HepG2 (cell line): ENCODE results near the gene POLR2F. TPM values are rescaled to one million over a fixed set of nuclear protein-coding genes. Genes with fewer than 3 reads are reported as not detected.

Experiments
- ATF6 ChIP-seq: sonication (generic); formaldehyde crosslinking; conservative IDR thresholded peaks from 2 replicates; pipeline ENCODE4 v1.4.0; 2020; ENCODE audit warnings: missing genetic modification reagents
- CBFB ChIP-seq: sonication (generic); formaldehyde crosslinking; IDR thresholded peaks from 2 replicates; pipeline ENCODE4 v1.4.0; 2020; ENCODE audit warnings: missing genetic modification reagents
- CBX5 ChIP-seq: sonication (generic); formaldehyde crosslinking; IDR thresholded peaks from 2 replicates; pipeline ENCODE4 v1.4.0; 2020; ENCODE audit warnings: missing genetic modification reagents, borderline replicate concordance
- DBP ChIP-seq: sonication (generic); formaldehyde crosslinking; IDR thresholded peaks from 2 replicates; pipeline ENCODE4 v1.4.0; 2020; ENCODE audit warnings: missing genetic modification reagents; ENCODE audit errors: not compliant biosample characterization
- FOXO1 ChIP-seq: sonication (generic); formaldehyde crosslinking; IDR thresholded peaks from 2 replicates; pipeline ENCODE4 v1.4.0; 2020; ENCODE audit warnings: missing genetic modification reagents
- HCFC1 ChIP-seq: fragments of 150-350 bp; IDR thresholded peaks from 2 replicates; pipeline ENCODE4 v1.6.1; 2014; ENCODE audit warnings: low read depth, low read length
- KDM6A ChIP-seq: IDR thresholded peaks from 2 replicates; pipeline ENCODE4 v1.6.1; 2016; ENCODE audit warnings: low read depth
- MIER3 ChIP-seq: IDR thresholded peaks from 2 replicates; pipeline ENCODE4 v1.6.1; 2016; ENCODE audit warnings: missing compliant biosample characterization, borderline replicate concordance
- NFIB ChIP-seq: sonication (generic); formaldehyde crosslinking; IDR thresholded peaks from 2 replicates; pipeline ENCODE4 v1.9.0; 2021; ENCODE audit warnings: missing genetic modification reagents, mild to moderate bottlenecking, borderline replicate concordance
- NR2C2 ChIP-seq: sonication (generic); formaldehyde crosslinking; IDR thresholded peaks from 2 replicates; pipeline ENCODE4 v1.4.0; 2020; ENCODE audit warnings: missing genetic modification reagents, mild to moderate bottlenecking, moderate library complexity, borderline replicate concordance
- SIN3A ChIP-seq: IDR thresholded peaks from 2 replicates; pipeline ENCODE4 v1.6.1; 2011; ENCODE audit warnings: low read depth, mild to moderate bottlenecking, control low read depth, low read length, borderline replicate concordance
- SRSF4 ChIP-seq: fragments of 200-400 bp; formaldehyde crosslinking; IDR thresholded peaks from one replicate; pipeline ENCODE4 v1.6.1; 2018; ENCODE audit warnings: mild to moderate bottlenecking, low read depth, low read length, moderate library complexity; ENCODE audit not compliant: poor library complexity, severe bottlenecking
- THAP11 ChIP-seq: IDR thresholded peaks from 2 replicates; pipeline ENCODE4 v1.6.1; 2016; ENCODE audit warnings: missing biosample characterization, missing genetic modification reagents
- U2AF2 ChIP-seq: fragments of 200-400 bp; formaldehyde crosslinking; IDR thresholded peaks from 2 replicates; pipeline ENCODE4 v1.6.1; 2017; ENCODE audit warnings: low read depth, mild to moderate bottlenecking, low read length
- ZFP36L2 ChIP-seq: sonication (generic); formaldehyde crosslinking; IDR thresholded peaks from 2 replicates; pipeline ENCODE4 v1.4.0; 2020; ENCODE audit warnings: missing genetic modification reagents
- ZFP91 ChIP-seq: sonication (generic); formaldehyde crosslinking; IDR thresholded peaks from 2 replicates; pipeline ENCODE4 v1.9.0; 2022; ENCODE audit warnings: missing genetic modification reagents, mild to moderate bottlenecking, borderline replicate concordance
- ZFX ChIP-seq: sonication (generic); formaldehyde crosslinking; IDR thresholded peaks from 2 replicates; pipeline ENCODE4 v1.4.0; 2020; ENCODE audit warnings: mild to moderate bottlenecking, low read depth, missing genetic modification reagents, moderate library complexity
- ZFY ChIP-seq: sonication (generic); formaldehyde crosslinking; IDR thresholded peaks from 2 replicates; pipeline ENCODE4 v1.4.0; 2020; ENCODE audit warnings: missing genetic modification reagents
- ZNF160 ChIP-seq: sonication (generic); formaldehyde crosslinking; IDR thresholded peaks from 2 replicates; pipeline ENCODE4 v1.8.0; 2022; ENCODE audit warnings: mild to moderate bottlenecking, inconsistent platforms, missing genetic modification reagents
- ZNF232 ChIP-seq: sonication (generic); formaldehyde crosslinking; IDR thresholded peaks from 2 replicates; pipeline ENCODE4 v1.4.0; 2020; ENCODE audit warnings: missing genetic modification reagents, borderline replicate concordance
- ZNF335 ChIP-seq: sonication (generic); formaldehyde crosslinking; IDR thresholded peaks from 2 replicates; pipeline ENCODE4 v1.4.0; 2020; ENCODE audit warnings: missing genetic modification reagents
- ZNF460 ChIP-seq: sonication (generic); formaldehyde crosslinking; IDR thresholded peaks from 2 replicates; pipeline ENCODE4 v1.5.1; 2020; ENCODE audit warnings: missing genetic modification reagents, mild to moderate bottlenecking, borderline replicate concordance
- ZSCAN22 ChIP-seq: sonication (generic); formaldehyde crosslinking; IDR thresholded peaks from 2 replicates; pipeline ENCODE4 v1.4.0; 2020; ENCODE audit warnings: mild to moderate bottlenecking, missing genetic modification reagents
- polyA plus RNA-seq, 8 experiments: library from polyadenylated mRNA; depleted of rRNA in 3 of 8; stranded (reverse) in 7 of 8; unstranded in 1 of 8; fragments of >200 nt; fragmentation: Illumina TruSeq in 4 of 8; extraction: Trizol in 4 of 8; gene quantifications; 2 replicates each; pipeline versions ENCODE4 v1.2.1 to v1.2.3, GENCODE V29; 2011 to 2016; ENCODE audit warnings: low read depth in 4 of 8, missing spikeins in 1 of 8, mixed read lengths in 1 of 8; ENCODE audit not compliant: insufficient read depth in 1 of 8
- total RNA-seq, 5 experiments: library from RNA; depleted of rRNA; stranded (reverse); fragments of >200 nt; fragmentation: Illumina TruSeq; extraction: Trizol; gene quantifications; 2 replicates each; pipeline ENCODE4 v1.2.3, GENCODE V29; 2016; ENCODE audit warnings: low read depth in 1 of 5
- TF ChIP-seq, protein P1 (sequence below): sonication (generic); formaldehyde crosslinking; IDR thresholded peaks from 2 replicates; pipeline ENCODE4 v1.4.0; 2020; ENCODE audit warnings: mild to moderate bottlenecking, missing genetic modification reagents

POLR2F gene
- total and polyA plus RNA-seq, 2 of the 13 experiments (the other 11 are each of a cell fraction or from before 2014, with no cell fraction given): 135 to 158 TPM

DNA sequence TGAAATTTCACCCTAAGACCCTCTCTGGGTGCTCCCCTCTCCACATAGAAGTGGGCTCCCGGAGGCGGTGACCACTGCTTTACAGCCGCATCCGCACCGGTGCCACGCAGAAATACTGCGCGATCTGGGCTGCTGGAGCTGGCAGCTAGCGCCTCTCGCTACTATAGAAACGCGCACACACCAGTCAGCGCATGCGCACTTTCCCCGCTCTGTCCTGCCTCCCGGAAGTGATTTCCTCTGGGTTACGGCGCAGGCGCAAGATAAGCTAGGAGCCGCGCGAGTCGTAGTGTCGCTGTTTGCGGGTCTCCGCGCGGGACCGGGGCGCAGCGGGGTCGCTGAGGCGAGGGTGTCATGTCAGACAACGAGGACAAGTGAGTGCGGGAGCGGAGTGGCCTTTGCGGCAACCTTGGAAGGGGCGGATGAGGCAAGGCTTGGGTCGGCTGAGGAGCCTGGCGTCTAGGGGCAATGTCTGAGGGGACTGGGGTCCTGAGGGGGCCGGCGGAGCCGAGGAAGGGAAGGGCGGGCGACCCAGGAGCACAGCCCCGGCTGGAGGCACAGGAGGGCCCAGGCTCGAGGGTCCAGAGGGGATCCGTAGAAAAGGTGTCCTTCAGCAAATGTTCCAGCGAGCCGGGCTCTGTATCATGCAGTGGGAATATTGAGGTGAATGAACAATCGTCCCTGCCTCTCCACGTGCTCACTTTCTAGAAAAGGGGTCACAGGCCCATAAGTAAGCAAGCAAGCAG lies at the start of gene POLR2F, which contains the start of gene C22orf23 (continued):
- peak; percentile 52; the same call in 1 of the 2 replicates for TF ChIP-seq ATF6
- peak; percentile 58 for TF ChIP-seq ZFY (CRISPR knock-in tag)
- TF ChIP-seq CBFB (CRISPR knock-in tag): peak; percentile 43; the same call in 1 of the 2 replicates
- TF ChIP-seq ZNF460 (CRISPR knock-in tag): no peak
- TF ChIP-seq SIN3A: peak; percentile 94
- TF ChIP-seq ZFP36L2 (CRISPR knock-in tag): no peak
- TF ChIP-seq CBX5 (CRISPR knock-in tag): peak; percentile 53; the same call in 1 of the 2 replicates
- TF ChIP-seq, protein P1, sequence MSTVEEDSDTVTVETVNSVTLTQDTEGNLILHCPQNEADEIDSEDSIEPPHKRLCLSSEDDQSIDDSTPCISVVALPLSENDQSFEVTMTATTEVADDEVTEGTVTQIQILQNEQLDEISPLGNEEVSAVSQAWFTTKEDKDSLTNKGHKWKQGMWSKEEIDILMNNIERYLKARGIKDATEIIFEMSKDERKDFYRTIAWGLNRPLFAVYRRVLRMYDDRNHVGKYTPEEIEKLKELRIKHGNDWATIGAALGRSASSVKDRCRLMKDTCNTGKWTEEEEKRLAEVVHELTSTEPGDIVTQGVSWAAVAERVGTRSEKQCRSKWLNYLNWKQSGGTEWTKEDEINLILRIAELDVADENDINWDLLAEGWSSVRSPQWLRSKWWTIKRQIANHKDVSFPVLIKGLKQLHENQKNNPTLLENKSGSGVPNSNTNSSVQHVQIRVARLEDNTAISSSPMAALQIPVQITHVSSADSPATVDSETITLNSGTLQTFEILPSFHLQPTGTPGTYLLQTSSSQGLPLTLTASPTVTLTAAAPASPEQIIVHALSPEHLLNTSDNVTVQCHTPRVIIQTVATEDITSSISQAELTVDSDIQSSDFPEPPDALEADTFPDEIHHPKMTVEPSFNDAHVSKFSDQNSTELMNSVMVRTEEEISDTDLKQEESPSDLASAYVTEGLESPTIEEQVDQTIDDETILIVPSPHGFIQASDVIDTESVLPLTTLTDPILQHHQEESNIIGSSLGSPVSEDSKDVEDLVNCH (CRISPR knock-in tag): no peak
- TF ChIP-seq DBP (CRISPR knock-in tag): no peak
- TF ChIP-seq NFIB: no peak
- peak; percentile 59; the same call in 1 of the 2 replicates for TF ChIP-seq ZNF335 (CRISPR knock-in tag)
- TF ChIP-seq ZSCAN22 (CRISPR knock-in tag): no peak
- peak; percentile 62 for TF ChIP-seq ZFX (CRISPR knock-in tag)
- TF ChIP-seq MIER3 (CRISPR knock-in tag): peak; percentile 42; the same call in 1 of the 2 replicates
- TF ChIP-seq SRSF4: no peak
- no peak for TF ChIP-seq U2AF2
- no peak for TF ChIP-seq ZNF160 (CRISPR knock-in tag)
- no peak for TF ChIP-seq FOXO1 (CRISPR knock-in tag)
- peak; percentile 25; the same call in 1 of the 2 replicates for TF ChIP-seq HCFC1
- peak; percentile 44; the same call in 1 of the 2 replicates for TF ChIP-seq ZFP91 (CRISPR knock-in tag)
- peak; percentile 99 for TF ChIP-seq NR2C2 (CRISPR knock-in tag)
- TF ChIP-seq ZNF232 (CRISPR knock-in tag): no peak
- TF ChIP-seq THAP11 (CRISPR knock-in tag): peak; percentile 88
- TF ChIP-seq KDM6A (CRISPR knock-in tag): no peak
